ENCODE data around the gene DUSP1.

GRCh38 chr5:172754596-172755356 is 16.2 kb downstream of the DUSP1 start:
- no peak for TF ChIP-seq POLR2AphosphoS5 (IDR thresholded peaks at IDR 0.05)
- no peak for TF ChIP-seq CTCF (IDR thresholded peaks at IDR 0.05)
- no peak for TF ChIP-seq POLR2A (IDR thresholded peaks at IDR 0.05)
- no peak for TF ChIP-seq EP300 (IDR thresholded peaks at IDR 0.05)

Data from gastroesophageal sphincter (tissue), 3 donors.